PC-3 (cell line): ENCODE results near the gene SFTPB.

Experiments
- EZH2 ChIP-seq: fragments of 300-600 bp; sonication (generic); IDR thresholded peaks from one replicate; pipeline ENCODE4 v1.6.1; 2017; ENCODE audit warnings: antibody characterized with exemption, mild to moderate bottlenecking, low read length; ENCODE audit not compliant: unreplicated experiment
- TF ChIP-seq, protein P1 (sequence below): fragments of 300-600 bp; sonication (generic); conservative IDR thresholded peaks from 2 replicates; pipeline ENCODE4 v1.5.1; 2017; ENCODE audit warnings: antibody characterized with exemption, low read depth, mild to moderate bottlenecking, low read length

- TF ChIP-seq, protein P1, sequence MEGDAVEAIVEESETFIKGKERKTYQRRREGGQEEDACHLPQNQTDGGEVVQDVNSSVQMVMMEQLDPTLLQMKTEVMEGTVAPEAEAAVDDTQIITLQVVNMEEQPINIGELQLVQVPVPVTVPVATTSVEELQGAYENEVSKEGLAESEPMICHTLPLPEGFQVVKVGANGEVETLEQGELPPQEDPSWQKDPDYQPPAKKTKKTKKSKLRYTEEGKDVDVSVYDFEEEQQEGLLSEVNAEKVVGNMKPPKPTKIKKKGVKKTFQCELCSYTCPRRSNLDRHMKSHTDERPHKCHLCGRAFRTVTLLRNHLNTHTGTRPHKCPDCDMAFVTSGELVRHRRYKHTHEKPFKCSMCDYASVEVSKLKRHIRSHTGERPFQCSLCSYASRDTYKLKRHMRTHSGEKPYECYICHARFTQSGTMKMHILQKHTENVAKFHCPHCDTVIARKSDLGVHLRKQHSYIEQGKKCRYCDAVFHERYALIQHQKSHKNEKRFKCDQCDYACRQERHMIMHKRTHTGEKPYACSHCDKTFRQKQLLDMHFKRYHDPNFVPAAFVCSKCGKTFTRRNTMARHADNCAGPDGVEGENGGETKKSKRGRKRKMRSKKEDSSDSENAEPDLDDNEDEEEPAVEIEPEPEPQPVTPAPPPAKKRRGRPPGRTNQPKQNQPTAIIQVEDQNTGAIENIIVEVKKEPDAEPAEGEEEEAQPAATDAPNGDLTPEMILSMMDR: no peak
- TF ChIP-seq EZH2: no peak
Measured at GRCh38 chr2:85651097-85651496, 16.9 kb downstream of the SFTPB start.
